Measurements from ENCODE around the gene TFDP1.
"Not testable (repeated sequence)": the region's sequence is repeated elsewhere in the genome, so short reads cannot be mapped to it uniquely, and the experiment has no call there.

Gene TFDP1

DNA sequence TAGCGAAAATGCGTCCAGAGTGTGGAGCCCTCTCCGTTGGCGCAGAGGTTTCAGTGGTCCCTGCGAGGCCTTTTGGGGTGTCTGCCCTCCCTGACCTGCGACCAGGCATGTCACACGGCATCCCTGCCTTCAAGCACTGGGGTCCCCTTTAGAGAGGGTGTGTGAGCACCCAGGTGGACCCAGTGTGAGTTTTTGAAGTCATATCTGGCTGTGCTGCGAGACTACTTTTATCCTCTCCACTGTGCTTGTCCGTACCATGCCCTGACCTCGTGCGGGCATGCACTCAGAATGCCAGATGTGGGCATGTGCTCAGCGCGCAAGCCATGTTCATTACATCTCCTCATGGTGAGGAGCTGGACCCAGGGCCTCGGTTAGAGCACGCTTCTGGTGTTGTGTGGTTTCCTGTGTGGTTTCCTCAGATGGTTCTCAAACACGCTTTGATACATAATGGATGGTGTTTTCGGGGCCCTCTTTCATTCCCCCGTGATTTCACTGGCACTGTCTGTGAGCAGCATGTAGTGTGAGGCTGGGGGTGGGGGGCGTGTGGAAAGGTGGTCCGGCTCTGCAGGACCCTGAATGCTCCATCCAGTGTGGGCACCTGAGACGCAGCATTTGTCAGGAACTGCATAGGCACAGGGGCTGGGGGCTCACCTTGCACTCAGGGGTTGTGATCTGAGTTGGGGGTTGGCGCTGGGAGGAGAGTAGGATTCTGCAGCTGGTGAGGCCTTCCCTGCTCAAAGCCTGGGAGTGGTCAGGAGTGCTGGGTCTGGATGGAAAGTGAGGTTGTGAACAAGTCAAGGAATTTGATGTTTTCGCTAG is 2.3 kb downstream of the TFDP1 start:
- no peaks in the 10 kb centered on the region for H3K27me3 ChIP-seq (ENCODE audit: control insufficient read depth, insufficient read depth, low read length)
- no peak overlapping the region for H3K9ac ChIP-seq (ENCODE audit: low read length)
- no peak overlapping the region for H3K4me3 ChIP-seq (ENCODE audit: low read length)
- H3K4me1 ChIP-seq (ENCODE audit: control insufficient read depth, insufficient read depth, low read length): peaks cover 6% of the 10 kb centered on the region
- no peak overlapping the region for H3K27ac ChIP-seq (ENCODE audit: low read depth, low read length)
- H3K36me3 ChIP-seq (ENCODE audit: control insufficient read depth, insufficient read depth, low read length): peaks cover 6% of the 10 kb centered on the region

DNA sequence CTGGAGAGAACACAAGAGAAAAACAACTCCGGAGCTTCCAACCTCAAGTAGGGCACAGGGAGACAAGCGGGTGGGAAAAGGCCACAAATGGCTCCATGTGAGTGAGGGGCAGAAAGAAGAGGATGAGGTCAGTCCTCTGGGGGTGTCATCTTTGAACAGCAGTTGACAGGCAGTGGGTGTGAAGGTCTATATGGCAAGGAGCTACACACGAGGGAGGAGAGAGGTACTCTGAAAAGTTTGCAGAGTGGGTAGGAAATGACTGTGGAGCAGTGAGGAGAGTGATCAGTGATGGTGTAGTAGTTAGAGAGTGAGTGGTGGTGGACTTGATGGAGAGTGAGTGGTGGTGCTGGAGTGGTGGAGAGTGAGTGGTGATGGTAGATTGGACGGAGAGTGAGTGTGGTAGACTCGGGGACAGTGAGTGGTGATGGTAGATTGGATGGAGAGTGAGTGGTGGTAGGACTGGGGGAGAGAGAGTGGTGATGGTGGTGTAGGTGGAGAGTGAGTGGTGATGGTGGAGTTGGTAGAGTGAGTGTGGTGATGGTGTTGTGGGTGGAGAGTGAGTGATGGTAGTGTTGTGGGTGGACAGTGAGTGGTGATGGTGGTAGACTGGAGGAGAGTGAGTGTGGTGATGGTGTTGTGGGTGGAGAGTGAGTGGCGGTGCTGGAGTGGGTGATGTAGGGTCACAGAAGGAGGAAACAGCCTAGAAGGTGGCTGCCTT is 4.0 kb downstream of the TFDP1 start:
- no peak overlapping the region for H3K27ac ChIP-seq (ENCODE audit: low read depth, low read length)
- H3K9ac ChIP-seq (ENCODE audit: low read length): no peak overlapping the region
- H3K27me3 ChIP-seq (ENCODE audit: control insufficient read depth, insufficient read depth, low read length): no peaks in the 10 kb centered on the region
- peaks cover 6% of the 10 kb centered on the region for H3K4me1 ChIP-seq (ENCODE audit: control insufficient read depth, insufficient read depth, low read length)
- no peak overlapping the region for H3K4me3 ChIP-seq (ENCODE audit: low read length)
- peaks cover 6% of the 10 kb centered on the region for H3K36me3 ChIP-seq (ENCODE audit: control insufficient read depth, insufficient read depth, low read length)

DNA sequence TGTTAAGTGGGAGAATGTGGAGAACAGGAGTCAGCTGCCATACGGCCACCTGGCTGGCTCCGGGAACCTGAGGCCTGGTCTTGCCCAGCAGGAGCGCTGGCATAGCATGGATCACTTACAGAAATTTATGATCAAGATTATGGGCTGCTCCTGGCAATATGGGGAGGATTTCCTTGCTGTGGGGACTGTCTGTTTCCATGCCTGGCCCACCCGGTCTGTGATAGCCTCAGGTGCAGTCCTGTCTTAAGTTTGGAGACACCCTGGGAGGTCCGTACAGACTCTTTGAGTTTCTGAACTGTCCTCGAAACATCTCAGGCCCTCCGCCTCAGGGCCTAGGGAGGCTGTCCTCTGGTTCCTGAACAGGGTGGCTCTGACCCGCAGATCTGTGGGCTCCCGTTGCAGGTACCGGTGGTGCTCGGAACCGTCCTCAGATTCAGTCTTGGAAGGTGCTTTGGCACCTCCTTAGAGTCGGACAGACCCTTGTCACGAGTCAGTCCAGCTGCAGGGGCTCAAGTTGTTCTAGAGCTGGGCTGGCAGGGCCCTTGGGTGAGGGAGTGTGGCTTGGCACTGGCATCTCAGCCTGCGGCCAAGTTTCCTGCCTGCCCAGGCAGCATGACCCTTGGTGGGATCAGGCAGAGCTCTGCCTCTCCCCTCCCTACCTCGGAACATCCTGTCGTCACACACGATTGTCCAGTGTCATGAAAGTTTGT is 4.9 kb downstream of the TFDP1 start:
- Histone ChIP-seq H3K27ac (ENCODE audit: low read depth, low read length) (no peak overlapping the region), H3K36me3 (ENCODE audit: control insufficient read depth, insufficient read depth, low read length) (peaks cover 6% of the 10 kb centered on the region), H3K27me3 (ENCODE audit: control insufficient read depth, insufficient read depth, low read length) (no peaks in the 10 kb centered on the region), H3K4me1 (ENCODE audit: control insufficient read depth, insufficient read depth, low read length) (peaks cover 6% of the 10 kb centered on the region), H3K4me3 (ENCODE audit: low read length) (no peak overlapping the region), H3K9ac (ENCODE audit: low read length) (no peak overlapping the region)

DNA sequence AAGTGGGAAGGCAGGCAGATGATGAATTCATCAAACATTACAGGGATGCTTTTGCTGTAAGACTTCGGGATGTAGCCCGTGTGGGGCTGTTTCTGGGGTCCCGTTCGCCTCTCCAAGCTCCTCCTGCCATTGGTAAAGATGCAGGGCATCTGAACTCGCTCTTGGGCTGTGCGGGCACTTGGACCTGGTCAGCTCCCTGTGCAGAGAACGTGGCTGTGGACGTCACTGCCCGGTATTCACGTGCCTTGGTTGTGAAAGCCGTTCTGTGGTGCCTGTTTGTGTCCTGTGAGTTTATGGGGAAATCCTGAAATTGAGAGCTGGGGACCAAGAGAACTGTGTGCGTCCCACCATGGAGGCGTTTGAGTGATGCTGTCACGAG is 5.4 kb downstream of the TFDP1 start:
- no peak overlapping the region for H3K4me3 ChIP-seq (ENCODE audit: low read length)
- no peak overlapping the region for H3K9ac ChIP-seq (ENCODE audit: low read length)
- peaks cover 6% of the 10 kb centered on the region for H3K36me3 ChIP-seq (ENCODE audit: control insufficient read depth, insufficient read depth, low read length)
- no peaks in the 10 kb centered on the region for H3K27me3 ChIP-seq (ENCODE audit: control insufficient read depth, insufficient read depth, low read length)
- peaks cover 6% of the 10 kb centered on the region for H3K4me1 ChIP-seq (ENCODE audit: control insufficient read depth, insufficient read depth, low read length)
- no peak overlapping the region for H3K27ac ChIP-seq (ENCODE audit: low read depth, low read length)

DNA sequence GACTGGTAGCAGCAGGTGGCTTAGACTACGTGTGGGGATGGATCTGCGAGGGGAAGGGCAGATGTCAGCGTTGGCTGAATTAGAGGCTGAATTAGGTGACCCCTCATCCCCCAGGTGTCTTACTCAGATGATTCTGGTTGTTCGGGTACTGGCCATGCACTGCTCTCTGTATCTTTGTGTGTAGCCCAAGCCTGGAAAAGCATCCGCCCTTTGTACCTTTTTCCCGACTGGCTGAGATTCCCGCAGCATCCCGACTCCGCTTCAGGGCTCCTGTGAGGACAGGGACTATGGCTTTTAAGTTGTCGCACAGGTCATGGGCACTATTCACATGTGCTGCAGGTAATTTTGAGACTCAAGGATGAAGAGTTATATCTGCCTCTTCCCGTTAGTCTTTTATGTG is 7.2 kb downstream of the TFDP1 start:
- H3K36me3 ChIP-seq (ENCODE audit: control insufficient read depth, insufficient read depth, low read length): peaks cover 3% of the 10 kb centered on the region
- H3K27ac ChIP-seq (ENCODE audit: low read depth, low read length): no peak overlapping the region
- no peaks in the 10 kb centered on the region for H3K4me1 ChIP-seq (ENCODE audit: control insufficient read depth, insufficient read depth, low read length)
- no peaks in the 10 kb centered on the region for H3K27me3 ChIP-seq (ENCODE audit: control insufficient read depth, insufficient read depth, low read length)
- H3K9ac ChIP-seq (ENCODE audit: low read length): no peak overlapping the region
- H3K4me3 ChIP-seq (ENCODE audit: low read length): no peak overlapping the region

DNA sequence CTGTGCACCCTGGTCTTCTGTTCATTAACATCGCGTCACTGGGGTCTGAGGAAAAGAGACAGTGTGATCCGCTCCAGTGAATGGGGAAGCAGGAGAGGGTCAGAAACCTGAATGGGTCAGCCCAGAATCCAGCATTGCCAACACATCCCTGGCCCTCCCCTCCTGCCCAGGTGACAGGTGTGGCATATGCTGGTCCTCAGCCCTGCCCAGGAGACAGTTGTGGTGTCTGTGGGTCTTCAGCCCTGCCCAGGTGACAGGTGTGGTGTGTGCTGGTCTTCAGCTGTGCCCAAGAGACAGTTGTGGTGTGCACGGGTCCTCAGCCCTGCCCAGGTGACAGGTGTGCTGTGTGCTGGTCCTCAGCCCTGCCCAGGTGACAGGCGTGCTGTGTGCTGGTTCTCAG is 8.0 kb downstream of the TFDP1 start:
- Histone ChIP-seq H3K27ac (ENCODE audit: low read depth, low read length) (no peak overlapping the region), H3K4me3 (ENCODE audit: low read length) (no peak overlapping the region), H3K36me3 (ENCODE audit: control insufficient read depth, insufficient read depth, low read length) (no peaks in the 10 kb centered on the region), H3K9ac (ENCODE audit: low read length) (no peak overlapping the region), H3K27me3 (ENCODE audit: control insufficient read depth, insufficient read depth, low read length) (no peaks in the 10 kb centered on the region), H3K4me1 (ENCODE audit: control insufficient read depth, insufficient read depth, low read length) (no peaks in the 10 kb centered on the region)

DNA sequence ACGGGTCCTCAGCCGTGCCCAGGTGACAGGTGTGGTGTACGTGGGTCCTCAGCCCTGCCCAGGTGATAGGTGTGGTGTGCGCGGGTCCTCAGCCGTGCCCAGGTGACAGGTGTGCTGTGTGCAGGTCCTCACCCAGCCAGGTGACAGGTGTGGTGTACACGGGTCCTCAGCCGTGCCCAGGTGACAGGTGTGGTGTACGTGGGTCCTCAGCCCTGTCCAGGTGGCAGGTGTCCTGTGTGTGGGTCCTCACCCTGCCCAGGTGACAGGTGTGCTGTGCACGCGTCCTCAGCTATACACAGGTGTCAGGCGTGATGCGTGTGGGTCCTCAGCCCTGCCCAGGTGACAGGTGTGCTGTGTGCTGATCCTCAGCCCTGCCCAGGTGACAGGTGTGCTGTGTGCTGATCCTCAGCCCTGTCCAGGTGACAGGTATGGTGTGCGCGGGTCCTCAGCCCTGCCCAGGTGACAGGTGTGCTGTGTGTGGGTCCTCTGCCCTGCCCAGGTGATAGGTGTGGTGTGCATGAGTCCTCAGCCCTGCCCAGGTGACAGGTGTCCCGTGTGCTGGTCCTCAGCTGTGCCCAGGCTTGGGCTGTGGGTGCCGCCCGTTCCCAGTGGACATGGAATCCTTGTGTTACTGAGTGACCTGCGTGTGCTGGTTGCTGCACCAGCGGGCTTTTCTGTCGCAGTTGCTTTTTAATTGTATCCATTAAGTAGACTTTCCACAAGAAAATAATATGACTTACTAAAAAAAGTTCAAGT is 9.7 kb downstream of the TFDP1 start:
- not testable (repeated sequence) for H3K4me3 ChIP-seq (ENCODE audit: low read length); H3K36me3 ChIP-seq (ENCODE audit: control insufficient read depth, insufficient read depth, low read length); H3K4me1 ChIP-seq (ENCODE audit: control insufficient read depth, insufficient read depth, low read length); H3K9ac ChIP-seq (ENCODE audit: low read length); H3K27me3 ChIP-seq (ENCODE audit: control insufficient read depth, insufficient read depth, low read length); H3K27ac ChIP-seq (ENCODE audit: low read depth, low read length)

DNA sequence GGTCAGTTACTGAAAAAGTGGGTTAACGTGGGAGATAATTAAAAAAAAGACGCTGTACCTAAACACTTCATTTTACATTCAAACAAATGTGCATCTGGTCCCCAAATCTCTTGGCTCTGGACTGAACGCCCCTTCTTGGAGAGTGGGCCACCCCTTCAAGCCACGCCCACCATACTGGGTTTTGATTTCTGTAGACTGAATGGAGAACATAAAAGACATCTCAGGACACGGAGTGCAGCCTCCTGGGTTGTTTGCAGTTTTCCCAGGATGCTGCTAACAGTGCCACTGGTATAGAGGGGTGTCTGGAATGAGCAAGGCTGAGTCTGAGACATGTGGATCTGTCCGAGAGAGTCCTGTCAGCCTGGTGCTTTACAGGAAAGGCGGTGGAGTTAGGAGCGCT is 10.6 kb downstream of the TFDP1 start:
- H3K36me3 ChIP-seq (ENCODE audit: control insufficient read depth, insufficient read depth, low read length): no peaks in the 10 kb centered on the region
- no peaks in the 10 kb centered on the region for H3K27me3 ChIP-seq (ENCODE audit: control insufficient read depth, insufficient read depth, low read length)
- no peak overlapping the region for H3K27ac ChIP-seq (ENCODE audit: low read depth, low read length)
- H3K4me1 ChIP-seq (ENCODE audit: control insufficient read depth, insufficient read depth, low read length): no peaks in the 10 kb centered on the region
- no peak overlapping the region for H3K9ac ChIP-seq (ENCODE audit: low read length)
- H3K4me3 ChIP-seq (ENCODE audit: low read length): no peak overlapping the region

DNA sequence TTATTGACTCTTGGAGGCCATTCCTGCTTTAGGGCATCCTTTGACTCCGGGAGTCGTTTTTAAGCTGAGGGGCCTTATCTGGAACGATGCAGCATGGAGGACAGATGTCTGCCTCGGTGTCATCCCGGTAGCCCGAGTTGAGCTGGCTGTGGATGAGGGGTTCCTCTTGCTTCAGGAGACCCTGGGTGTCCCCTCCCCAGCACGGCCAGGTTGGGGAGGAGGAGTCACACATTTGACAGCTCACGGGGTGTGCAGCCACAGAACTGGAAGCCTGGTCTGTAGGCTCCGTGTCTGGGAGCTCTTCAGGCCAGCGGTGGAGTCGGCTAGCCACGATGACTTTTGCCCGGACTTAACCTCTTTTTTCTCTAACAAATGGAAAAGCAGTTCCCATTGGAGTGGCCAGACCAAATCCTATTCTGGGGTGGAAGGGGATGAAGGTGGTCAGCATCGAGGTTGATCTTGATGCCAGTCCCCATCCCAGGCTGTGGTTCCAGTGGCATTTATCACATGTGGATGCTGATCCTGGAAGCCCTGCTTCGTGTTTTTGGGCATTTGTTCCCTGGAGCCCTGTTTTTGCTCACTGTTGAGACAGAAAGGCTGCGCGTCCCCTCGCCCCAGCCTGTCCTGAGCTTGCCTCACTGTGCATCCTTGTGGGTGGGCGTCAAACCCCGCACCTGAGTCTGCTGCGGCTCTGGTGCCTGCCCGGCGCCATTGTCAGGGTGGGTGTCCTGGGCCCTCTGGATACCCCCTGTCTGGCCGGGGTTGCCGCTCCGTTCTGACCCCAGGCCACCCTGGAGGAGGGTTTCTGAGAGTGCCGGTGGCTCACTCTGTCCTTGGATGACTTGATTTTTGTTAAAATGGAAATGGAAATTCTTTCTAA is 12.0 kb downstream of the TFDP1 start:
- Histone ChIP-seq H3K36me3 (ENCODE audit: control insufficient read depth, insufficient read depth, low read length) (no peaks in the 10 kb centered on the region), H3K27me3 (ENCODE audit: control insufficient read depth, insufficient read depth, low read length) (no peaks in the 10 kb centered on the region), H3K4me1 (ENCODE audit: control insufficient read depth, insufficient read depth, low read length) (no peaks in the 10 kb centered on the region), H3K9ac (ENCODE audit: low read length) (no peak overlapping the region), H3K4me3 (ENCODE audit: low read length) (no peak overlapping the region), H3K27ac (ENCODE audit: low read depth, low read length) (no peak overlapping the region)

DNA sequence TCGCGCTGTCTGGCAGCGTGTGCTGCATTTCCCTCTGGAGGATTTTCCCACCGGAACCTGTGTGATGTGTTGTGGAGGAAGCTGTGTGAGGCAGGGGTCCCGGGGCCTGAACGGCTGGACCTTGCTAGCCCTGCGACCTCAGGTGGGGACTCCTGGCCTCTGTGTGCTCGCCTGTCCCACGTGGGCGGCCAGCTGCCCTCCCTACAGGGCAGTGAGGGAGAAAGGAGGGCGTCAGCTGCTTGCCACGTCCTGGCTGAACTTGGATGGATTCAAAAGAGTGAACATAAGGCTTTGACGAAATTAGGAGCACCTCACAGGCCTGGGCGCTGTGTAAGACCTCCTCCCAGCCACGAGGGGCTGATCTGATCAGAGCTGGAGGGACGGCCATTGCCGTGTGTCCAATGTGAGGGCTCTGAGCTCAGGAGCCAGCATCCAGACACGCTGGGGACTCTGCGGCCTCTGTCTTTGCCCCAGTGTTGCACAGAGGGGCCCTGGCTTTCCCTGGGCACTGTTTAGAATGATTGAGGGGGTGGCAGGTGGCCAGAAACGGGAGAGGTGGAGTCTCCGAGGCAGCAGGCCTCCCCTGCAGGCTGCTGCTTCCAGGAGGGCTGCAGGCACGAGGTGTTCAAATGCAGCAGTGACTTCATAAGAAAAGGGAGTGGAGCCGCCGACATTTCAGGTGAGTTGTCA is 13.0 kb downstream of the TFDP1 start:
- Histone ChIP-seq H3K36me3 (ENCODE audit: control insufficient read depth, insufficient read depth, low read length) (no peaks in the 10 kb centered on the region), H3K27me3 (ENCODE audit: control insufficient read depth, insufficient read depth, low read length) (no peaks in the 10 kb centered on the region), H3K4me3 (ENCODE audit: low read length) (no peak overlapping the region), H3K9ac (ENCODE audit: low read length) (no peak overlapping the region), H3K27ac (ENCODE audit: low read depth, low read length) (no peak overlapping the region), H3K4me1 (ENCODE audit: control insufficient read depth, insufficient read depth, low read length) (no peaks in the 10 kb centered on the region)

DNA sequence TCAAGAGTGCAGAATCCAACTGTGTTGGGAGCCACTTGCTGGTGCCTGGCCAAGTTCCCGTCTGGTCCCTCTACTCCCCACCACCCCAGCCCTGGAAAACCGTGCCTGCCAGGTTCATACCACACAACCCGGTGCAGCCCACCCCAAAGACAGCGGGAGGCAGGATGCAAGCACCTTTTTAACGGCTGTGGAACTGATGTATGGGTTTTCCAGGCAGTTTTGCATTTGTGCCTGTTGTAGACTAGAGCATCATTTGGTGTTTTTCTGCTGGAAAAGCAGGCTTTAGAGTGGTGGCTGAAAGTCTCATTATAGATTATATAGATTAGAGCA is 13.5 kb downstream of the TFDP1 start:
- H3K27ac ChIP-seq (ENCODE audit: low read depth, low read length): no peak overlapping the region
- no peaks in the 10 kb centered on the region for H3K36me3 ChIP-seq (ENCODE audit: control insufficient read depth, insufficient read depth, low read length)
- no peaks in the 10 kb centered on the region for H3K27me3 ChIP-seq (ENCODE audit: control insufficient read depth, insufficient read depth, low read length)
- H3K4me1 ChIP-seq (ENCODE audit: control insufficient read depth, insufficient read depth, low read length): no peaks in the 10 kb centered on the region
- H3K9ac ChIP-seq (ENCODE audit: low read length): no peak overlapping the region
- no peak overlapping the region for H3K4me3 ChIP-seq (ENCODE audit: low read length)
